CD4-positive, alpha-beta T cell treated with Interleukin-17A for 1 hour (primary cell): ENCODE results near the gene PTPRM.

ENCODE experiments used
- DNase-seq: peaks from one replicate; pipeline ENCODE4 v3.0.0-alpha.2; 2020

PTPRM gene

DNA sequence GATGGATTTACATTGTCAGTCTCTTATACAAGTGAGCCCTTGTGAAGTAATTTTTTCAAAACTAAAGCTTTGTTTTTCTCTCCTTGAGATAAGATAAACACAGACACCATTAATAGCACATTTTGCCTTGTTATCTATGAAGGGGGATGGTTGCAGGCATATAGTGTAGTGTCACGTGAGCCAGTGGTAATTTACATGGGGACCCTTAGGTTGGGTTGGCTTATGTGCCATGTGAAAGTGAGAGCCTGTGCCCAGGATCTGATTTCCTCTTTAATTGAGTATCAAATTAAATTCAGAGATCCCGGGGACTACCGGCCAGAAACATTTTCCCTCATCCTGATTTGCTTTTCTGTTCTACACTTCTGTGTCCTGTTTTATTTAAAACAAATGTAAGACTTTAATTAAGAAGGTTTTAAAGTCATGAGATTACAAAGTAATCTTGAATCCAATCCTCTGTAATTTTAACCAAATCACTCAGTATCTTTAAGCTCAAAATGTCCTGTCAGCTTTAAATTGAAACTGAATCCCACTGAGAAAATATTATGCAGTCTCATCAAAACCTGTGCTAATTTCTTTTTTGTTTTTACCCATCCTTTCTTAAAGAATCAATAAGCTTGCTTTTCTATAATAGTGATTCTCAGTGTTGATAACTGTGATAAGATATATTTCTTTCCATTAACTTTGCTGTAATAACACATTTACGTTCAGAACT is 63.8 kb downstream of the PTPRM start:
- no peak for DNase-seq

DNA sequence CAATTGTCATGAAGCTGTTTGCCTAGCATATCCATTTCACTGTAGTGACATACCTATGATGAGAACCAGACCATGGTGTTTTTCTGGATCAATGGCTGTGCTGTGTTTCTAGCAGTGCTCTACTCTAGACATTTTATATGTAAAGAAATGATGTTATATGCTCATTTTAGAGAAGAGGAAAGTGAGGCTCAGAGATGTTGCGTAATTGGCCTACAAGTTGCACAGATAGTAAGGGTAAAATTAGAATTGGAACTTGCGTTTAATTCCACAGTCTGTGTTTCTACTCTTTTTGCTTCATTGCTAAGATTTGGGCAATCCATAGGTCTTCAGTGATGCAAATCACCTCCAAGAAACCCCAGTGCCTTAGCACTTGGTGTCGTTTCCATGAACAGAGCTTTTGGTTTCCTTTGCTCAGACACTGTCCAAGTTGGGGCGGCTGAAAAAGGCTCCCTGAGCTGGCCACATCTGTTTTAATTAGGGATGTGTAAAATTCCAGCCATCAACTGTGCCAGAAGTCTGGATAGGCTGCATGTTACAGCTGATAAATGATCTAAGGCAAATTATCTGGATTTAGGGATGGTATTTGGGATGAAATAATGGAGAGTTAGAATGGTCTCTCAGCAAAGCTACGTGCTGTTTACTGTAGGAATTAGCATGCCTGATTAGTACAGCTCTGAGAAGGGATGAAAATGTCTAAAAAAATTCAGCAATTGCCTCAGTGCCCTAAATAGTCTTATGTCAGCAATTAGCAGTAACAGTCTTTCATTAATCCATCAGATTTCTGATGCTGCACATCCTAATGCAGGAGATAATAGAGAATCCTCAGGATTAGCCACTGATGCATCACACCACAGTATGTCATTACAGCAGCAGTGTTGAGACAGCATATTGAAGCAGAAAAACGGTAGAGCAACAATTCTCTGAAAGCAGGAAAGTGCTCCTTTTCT is 65.3 kb downstream of the PTPRM start:
- DNase-seq: no peak

DNA sequence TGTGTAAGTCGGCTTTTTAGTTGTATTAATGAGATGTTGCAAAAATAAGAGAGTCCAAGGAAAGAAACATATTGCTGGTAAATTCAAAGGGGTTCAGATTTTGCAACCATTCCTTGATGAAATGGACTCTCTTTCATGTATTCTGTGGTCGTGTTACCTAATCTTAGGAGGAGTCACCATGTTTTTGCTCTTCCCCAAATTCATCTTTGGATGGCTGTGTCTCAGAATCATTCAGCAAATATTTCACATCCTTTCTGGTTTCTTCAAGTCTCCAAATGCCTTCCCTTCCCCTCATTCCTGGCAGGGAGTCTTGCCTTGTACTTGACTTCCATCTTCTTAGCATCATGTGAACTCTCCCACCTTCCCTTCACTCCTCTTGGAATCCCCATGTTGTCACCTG is 66.1 kb downstream of the PTPRM start:
- no peak for DNase-seq

DNA sequence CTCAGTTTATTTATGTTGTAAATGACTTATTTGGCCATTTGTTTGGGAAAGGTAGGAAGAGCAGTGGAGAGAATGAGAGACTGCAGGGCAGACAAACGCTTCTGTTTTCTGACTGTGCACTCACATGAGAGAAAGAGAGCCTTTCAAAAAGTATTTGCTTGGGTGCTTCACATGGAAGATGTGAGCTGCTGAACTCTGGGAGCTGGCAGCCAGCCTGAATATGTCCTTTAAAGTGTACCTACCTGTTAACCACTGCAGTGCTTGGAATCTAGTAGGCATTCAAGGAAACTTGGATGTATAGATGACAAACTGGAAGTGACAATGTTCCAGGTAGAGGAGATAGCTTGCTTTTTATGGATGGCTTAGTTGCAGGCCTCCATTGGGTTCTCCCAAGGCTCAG is 68.8 kb downstream of the PTPRM start:
- DNase-seq: no peak

DNA sequence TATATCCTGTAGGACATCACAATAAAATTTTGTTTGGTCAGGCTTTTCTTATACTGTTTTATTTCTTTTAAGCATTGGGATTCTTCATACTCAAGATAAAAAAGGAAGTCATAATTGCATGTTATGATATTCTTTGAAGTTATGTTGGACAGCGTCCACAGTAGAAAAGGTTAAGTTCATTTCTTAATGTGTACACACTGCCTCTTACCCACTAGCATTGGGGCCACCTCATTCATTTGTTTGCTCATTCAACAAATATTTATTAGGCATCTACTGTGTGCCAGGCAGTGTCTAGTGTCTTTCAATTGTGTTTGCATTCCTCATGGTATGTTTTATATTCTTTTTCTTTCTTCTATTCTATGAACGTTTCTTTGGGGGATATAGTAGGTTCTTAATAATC is 70.2 kb downstream of the PTPRM start:
- no peak for DNase-seq

DNA sequence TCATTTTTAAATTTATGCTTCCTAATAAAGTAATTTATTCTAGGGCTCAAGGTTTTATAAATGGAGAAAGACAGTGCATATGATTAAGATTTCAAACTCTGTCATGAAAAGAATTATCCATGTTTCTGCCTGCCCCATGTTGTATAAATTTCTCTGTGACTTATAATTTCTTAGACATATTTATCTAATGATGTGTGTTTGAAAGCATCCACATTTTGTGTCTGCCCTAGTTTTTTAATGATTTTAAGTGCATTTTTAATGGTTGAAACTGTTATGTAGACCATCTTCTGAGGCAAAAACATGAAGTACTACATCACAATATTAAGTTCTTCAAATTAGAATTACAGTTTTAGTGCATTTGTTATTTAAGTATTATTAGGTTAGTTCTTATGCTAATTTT is 71.2 kb downstream of the PTPRM start:
- no peak for DNase-seq

DNA sequence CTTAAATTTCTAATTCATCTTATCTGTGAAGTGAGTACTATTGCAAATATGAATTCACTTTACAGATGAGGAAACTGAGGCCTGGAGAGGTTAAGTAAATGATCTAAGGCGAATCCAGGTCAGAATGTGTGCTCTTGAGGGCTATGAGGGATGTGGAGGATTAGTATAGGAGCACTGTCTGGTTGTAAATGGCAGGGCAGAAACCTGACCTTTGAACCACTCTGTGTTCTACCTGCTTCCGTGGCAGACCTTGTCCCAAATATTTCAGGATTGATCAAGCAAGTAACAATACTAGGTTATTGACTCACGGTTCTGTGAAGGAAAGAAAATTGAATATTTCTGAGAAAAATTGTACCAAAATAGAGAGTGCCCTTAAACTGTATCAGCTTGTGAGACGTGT is 74.7 kb downstream of the PTPRM start:
- no peak for DNase-seq

DNA sequence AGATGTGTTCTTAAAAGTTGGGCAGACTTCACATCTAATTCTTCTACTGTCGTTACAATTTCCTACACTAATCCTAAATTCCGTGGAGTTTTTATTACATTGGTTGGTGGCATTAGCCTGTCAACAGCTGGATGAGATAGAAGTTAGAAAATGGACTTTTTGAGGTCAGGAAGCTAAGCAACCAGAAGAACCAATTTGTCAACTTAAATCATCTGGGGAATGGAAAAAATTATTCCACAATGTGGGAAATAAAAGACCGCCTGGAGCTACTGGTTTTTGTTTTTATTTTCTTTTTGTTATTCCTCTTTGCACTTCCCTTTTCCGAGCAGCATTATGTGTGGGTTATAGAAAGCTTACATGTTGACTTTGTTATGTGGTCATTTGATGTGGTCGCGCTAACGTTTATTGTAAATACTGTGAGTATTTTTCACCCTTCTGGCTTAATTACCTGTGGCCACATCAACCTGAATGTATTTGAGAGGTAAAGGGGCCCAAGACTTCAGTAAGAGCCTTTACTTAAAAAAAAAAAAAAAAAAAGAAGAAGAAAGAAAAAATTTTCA is 75.3 kb downstream of the PTPRM start:
- no peak for DNase-seq

DNA sequence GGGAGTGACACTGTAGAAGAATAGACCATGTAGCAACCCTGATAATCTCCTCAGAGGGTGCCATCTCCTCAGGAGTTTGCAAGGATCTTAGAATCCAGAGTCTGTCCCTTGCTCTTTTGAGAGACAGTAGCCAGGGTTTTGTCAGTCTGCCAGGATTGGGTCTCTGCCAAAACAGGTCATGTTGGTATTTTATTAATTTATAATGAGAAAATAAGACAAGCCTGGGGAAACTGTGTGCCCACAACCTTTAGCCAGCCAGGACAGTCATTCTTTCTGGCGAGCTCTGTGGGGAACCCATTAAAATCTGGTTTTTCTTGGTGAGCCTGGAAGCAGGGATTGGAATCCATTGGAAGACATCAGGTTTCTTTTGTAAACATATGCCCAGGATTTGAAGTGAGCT is 78.6 kb downstream of the PTPRM start:
- DNase-seq: no peak

DNA sequence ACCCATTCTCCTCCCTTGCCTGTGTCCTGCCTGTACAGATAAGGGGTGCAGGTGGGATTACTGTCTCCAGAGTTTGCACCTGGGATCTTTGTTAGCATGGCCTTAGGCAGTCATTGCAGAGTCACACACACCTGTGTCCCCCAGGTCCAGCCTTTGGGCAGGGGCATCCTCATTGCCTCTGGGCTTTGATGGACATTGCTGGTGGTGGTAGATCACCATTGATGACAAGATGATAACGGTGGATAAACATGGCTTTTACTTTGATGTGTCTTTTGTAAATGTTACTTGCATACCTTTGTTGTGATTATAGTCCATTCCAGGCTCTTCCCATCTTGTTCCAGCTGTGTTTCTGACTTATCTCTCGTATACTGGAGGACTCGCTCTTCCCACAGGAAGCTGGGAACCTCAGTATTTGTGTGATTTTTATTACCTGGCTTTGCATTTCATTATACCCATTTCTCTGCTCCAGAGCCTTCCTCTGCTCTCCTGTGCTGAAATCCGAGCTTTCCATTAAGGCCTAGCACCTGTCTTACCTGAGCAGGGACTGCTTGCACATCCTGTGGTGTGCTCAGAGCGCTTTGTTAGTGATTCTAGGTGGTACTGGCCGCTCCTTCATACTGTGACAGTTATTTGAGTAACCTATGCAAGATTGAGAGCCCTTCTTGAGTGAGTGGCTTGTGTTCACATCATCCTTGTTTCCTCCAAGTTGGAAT is 79.2 kb downstream of the PTPRM start:
- no peak for DNase-seq

DNA sequence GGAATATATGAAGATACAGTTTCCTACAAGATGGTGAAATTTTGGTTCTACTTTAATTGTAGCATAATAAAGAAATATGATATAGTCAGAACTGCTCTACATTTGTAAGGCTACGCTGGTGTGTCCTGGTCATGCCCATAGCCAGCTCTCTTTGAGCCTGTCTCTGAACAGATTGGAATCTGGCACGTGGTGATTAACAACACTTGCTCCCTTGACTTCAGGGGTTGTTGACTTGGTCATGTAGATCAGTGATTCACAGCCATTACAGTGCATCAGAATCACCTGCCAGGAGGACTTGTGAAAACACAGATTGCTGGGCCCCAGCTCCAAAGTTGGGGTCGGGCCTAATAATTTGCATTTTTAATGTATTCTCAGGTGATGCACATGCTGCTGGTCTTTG is 80.4 kb downstream of the PTPRM start:
- DNase-seq: no peak

DNA sequence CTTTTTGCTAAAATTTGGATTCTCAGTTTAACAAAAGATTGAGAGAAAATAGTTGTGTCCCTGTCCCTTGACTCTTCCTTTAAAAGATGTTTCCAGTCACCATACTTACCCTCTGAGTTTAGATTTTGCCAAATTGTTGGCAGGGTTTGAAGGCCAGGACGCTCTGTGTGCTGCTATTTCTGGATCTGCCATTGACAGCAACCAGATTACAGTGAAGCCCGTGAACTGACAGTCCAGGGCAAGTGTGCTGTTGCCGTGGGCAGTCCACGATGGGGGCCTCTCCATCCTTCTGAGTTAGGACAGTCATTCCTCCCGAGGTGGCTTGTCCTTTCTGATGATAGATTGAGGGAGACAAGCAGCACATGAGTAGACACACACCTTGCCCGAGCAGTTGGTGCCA is 89.9 kb downstream of the PTPRM start:
- DNase-seq: no peak

DNA sequence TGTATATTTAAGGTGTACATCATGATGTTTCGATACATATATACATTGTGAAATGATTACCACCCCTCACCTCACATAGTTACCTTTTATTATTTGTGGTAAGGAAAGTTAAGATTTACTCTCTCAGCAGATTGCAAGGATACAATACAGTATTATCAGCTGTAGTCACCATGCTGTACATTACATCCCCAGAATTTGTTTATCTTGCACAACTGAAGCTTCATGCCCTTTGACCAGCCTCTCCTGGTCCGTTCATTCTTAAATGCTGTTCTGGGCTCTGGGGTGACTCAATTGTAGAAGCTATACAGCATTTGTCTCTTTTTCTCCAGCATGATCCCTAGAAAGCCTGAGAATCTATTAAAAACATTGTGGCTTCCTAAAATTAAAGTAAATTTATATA is 90.8 kb downstream of the PTPRM start:
- no peak for DNase-seq

DNA sequence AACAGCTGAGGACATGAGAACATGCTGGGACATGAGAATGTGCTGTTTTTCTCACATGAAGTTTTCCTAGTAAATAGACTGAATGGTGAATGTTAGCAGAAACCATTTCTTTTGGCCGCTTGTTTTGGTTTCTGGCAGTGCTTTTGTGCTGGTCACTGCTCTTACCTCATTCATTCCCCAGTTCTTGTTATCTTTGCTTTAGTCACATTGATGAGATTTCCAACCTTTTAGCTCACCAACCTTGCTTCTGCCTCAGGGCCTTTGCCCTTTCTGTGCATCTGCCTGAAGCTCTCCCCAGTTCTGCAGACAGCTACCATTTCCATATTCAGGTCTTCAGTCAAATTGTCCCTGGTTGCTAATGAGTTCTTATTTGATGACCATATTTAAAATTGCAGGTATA is 91.6 kb downstream of the PTPRM start:
- DNase-seq: no peak

DNA sequence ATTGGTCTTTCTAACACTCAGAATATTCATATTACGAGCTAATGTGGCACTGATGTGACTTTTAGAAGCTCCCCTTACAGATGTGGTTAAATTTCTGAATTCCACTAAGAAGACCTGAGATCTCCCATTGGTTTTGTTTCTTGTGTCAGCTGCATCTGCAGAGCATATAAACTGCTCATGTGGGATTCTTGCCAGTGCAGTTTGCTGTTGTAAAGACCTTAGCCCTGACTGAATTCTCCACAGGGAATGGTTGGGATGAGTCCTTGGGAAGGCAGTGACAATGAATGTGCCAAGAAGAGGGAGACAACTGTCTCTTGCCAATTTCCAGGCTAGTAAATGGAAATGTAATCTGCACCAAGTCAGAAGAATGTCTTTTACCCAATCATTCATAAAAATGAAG is 94.1 kb downstream of the PTPRM start:
- DNase-seq: no peak

DNA sequence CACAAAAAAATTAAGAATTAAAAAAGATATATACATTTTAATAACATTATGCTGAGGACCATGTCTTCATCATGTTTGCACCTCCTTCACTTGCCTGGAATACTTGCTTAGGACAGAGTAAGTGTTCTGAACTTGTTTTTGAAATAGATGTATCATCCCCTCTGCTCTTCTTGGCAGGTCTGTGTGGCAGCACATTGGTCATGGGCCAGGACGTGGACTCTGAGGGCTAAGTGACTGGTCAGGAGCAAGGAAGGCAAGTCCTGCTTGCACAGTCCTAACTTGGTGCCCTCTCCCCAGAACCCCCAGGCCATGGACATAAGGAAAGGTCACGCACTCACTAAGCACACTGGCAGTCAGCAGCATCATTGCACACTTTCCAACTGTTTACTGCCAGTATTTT is 95.8 kb downstream of the PTPRM start:
- no peak for DNase-seq

DNA sequence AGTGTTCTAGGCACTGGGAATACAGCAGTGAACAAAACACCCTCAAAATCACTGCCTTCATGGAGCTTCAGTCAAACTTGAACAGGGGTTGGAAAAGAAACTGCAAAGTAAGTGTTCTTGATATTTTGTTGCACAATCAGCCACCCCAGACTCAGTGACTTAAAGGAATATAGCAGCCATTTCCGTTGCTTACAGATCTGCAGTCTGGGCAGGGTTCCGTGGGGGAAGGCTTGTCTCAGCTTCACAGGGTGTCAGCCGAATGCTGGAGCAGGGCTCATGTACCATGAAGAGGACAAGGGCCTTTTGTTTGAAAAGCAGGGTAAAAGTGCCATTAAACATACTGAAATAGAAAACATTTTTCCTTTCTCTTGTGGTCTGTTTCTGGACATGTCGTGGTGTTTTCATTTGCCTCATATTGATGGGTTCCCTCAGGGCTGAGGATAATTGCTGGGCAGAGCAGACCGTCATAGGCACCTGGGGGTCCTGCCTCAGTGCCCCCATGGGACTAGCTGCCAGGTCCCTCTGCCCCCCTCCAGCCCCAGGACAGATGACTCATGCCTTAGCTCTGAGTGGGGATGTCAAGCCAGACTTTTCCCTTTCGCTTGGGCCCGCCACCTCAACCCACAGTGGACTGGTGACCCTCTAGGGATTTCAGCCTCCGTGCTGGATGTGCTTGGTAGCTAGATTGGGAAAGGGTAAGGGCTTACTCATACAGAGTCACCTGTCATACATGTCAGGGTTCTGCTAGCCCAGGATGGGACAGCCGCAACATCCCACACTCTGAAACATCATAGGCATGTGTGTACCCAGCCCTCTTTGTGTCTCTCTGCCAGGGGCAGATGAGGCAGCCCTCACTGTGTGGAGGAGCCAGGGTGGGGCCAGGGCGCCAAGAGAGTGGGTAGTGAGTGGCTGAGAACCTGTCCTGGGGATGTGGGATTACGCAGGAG is 96.5 kb downstream of the PTPRM start:
- no peak for DNase-seq

DNA sequence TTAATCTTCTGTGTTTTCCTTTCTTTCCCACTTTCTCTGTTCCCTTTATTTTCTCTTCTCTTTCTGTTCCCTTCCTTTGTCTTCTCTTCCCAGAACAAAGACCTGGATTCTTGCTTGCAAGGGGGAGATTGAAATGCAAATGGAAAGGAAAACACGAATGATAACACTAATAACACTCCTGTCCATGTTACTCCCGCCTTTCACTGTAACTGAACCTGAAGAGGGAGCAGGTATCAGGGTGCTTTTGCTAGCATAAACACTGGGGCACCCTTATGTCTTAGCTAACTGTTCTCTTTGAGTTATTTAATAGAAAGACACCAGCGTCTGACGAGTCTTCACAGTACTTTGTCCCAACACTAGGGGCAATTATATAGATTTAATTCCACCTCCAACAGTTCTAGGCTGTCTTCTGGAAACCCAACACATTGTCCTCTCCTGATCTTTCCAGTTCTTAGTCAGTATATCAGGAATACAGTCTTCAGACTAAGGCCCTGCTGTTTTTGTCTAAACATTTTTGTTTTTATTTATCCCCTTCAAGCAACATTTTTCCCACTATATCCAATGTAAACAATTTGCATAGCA is 99.2 kb downstream of the PTPRM start:
- DNase-seq: no peak

DNA sequence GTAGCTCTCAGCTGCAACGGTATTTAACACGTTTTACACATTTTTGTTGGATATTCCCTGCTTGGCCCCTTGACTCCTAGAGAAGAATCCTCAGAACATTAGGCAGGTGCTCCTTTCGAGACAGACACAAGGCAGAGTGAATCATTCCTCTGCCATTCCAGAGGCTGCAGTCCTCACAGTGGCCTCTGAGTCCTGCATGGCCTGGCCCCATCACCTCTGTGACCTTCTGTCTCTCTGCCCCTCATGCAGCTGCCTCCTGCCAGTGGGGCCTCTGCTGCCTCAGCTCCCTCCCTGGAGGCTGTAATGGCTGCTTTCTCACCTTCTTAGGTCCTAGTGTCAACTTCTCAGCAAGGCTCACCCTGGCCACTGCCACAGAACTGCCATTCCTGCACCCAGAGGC is 101.3 kb downstream of the PTPRM start:
- DNase-seq: no peak

DNA sequence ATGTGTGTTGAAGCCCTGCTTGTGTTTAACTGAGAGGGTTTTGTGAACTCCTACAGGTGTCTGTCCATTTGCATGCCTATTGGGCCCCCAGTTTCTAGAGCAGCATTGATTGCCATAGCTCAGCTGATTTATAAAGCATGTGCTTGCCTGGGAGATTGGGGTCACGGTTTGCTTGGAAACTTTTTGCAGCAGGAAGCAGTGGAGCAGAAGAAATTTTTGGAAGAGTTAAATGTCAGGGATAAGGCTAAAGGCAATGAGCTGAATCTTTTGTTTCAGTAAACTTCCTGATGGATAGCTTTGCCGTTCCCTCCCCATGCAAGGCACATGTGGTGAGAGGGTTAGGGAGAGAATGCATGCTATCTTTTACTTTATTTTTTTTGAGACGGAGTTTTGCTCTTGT is 102.2 kb downstream of the PTPRM start:
- no peak for DNase-seq

DNA sequence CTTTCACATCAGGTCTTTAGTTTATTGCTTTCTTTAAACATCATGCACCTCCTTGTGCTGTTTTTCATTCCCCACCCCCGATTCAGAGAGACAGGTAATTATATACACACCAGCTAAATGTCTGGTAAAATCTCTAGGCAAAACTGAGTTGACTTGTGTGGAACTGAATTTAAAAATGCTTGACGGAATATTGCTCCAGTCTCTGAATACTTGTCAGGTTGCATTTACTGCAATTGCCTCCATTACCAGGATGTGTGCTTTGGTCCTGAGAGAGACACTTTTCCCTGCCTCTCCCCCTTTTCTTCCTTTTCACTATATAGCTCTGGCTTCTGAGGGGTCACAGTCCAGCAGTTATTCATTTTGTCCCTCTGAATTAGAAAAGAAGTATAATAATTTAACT is 104.0 kb downstream of the PTPRM start:
- DNase-seq: no peak
